SU-DHL-6 (cell line): ENCODE measurements around the gene HOXC4.

ENCODE experiments used
- H2AFZ ChIP-seq: fragments of 200-600 bp; sonication (generic); 2 replicates; pipeline ENCODE4 v1.6.1; 2014; ENCODE audit warnings: low read depth, mild to moderate bottlenecking, moderate library complexity, mixed read lengths, antibody characterized with exemption, low read length; ENCODE audit not compliant: severe bottlenecking
- H3F3A ChIP-seq: fragments of 200-600 bp; shearing (Covaris generic); 2 replicates; pipeline ENCODE4 v1.6.0; 2016; ENCODE audit warnings: antibody characterized with exemption, mild to moderate bottlenecking; ENCODE audit not compliant: insufficient read depth
- H3K27ac ChIP-seq: fragments of 200-600 bp; sonication (generic); 2 replicates; pipeline ENCODE4 v1.5.1; 2016; ENCODE audit warnings: low read depth, mild to moderate bottlenecking, low read length, moderate library complexity, mixed read lengths
- H3K27me3 ChIP-seq: fragments of 200-600 bp; sonication (generic), shearing (Covaris generic); 2 replicates; pipeline ENCODE4 v1.6.0; 2014; ENCODE audit warnings: mild to moderate bottlenecking, low read length
- H3K36me3 ChIP-seq: fragments of 200-600 bp; sonication (generic); 2 replicates; pipeline ENCODE4 v1.6.1; 2014; ENCODE audit warnings: mild to moderate bottlenecking, low read length, mixed read lengths
- H3K4me2 ChIP-seq: fragments of 300-600, 200-600 bp; shearing (Covaris generic), sonication (generic); 2 replicates; pipeline ENCODE4 v1.6.0; 2014; ENCODE audit warnings: low read length, low read depth, mild to moderate bottlenecking; ENCODE audit not compliant: poor library complexity, severe bottlenecking
- H3K4me3 ChIP-seq: fragments of 200-600 bp; sonication (generic); 2 replicates; pipeline ENCODE4 v1.5.1; 2014; ENCODE audit warnings: antibody characterized with exemption, low read length, mild to moderate bottlenecking, mixed read lengths; ENCODE audit not compliant: insufficient read depth, poor library complexity, severe bottlenecking
- H3K79me2 ChIP-seq: fragments of 200-600 bp; sonication (generic); 2 replicates; pipeline ENCODE4 v1.6.1; 2014; ENCODE audit warnings: mild to moderate bottlenecking, low read length, moderate library complexity; ENCODE audit not compliant: insufficient read depth
- H3K9ac ChIP-seq: fragments of 200-600 bp; sonication (generic); 2 replicates; pipeline ENCODE4 v1.7.0; 2014; ENCODE audit warnings: mild to moderate bottlenecking, low read length
- H3K9me2 ChIP-seq: fragments of 200-600 bp; sonication (generic); replicated peaks from 2 replicates; pipeline ENCODE4 v1.6.1; 2014; ENCODE audit warnings: low read length; ENCODE audit not compliant: insufficient read depth
- H3K9me3 ChIP-seq: fragments of 200-600 bp; sonication (generic); 2 replicates; pipeline ENCODE4 v1.6.1; 2014; ENCODE audit warnings: low read length, mixed read lengths; ENCODE audit not compliant: insufficient read depth
- H4K20me1 ChIP-seq: fragments of 200-600 bp; sonication (generic); 2 replicates; pipeline ENCODE4 v1.6.1; 2014; ENCODE audit warnings: low read depth, mild to moderate bottlenecking, antibody characterized with exemption, low read length, moderate library complexity, mixed read lengths
- EZH2phosphoT487 ChIP-seq: fragments of 200-600 bp; sonication (generic), shearing (Covaris generic); conservative IDR thresholded peaks from 2 replicates; pipeline ENCODE4 v1.6.1; 2018; ENCODE audit warnings: mild to moderate bottlenecking, antibody characterized with exemption, low read length, moderate library complexity, mixed read lengths
- TF ChIP-seq, protein P1 (sequence below): fragments of 200-600 bp; sonication (generic); IDR thresholded peaks from one replicate; pipeline ENCODE4 v1.5.1; 2017; ENCODE audit warnings: antibody characterized with exemption, mild to moderate bottlenecking, low read length, moderate library complexity; ENCODE audit not compliant: insufficient read depth, poor library complexity, severe bottlenecking

The HOXC4 gene

DNA sequence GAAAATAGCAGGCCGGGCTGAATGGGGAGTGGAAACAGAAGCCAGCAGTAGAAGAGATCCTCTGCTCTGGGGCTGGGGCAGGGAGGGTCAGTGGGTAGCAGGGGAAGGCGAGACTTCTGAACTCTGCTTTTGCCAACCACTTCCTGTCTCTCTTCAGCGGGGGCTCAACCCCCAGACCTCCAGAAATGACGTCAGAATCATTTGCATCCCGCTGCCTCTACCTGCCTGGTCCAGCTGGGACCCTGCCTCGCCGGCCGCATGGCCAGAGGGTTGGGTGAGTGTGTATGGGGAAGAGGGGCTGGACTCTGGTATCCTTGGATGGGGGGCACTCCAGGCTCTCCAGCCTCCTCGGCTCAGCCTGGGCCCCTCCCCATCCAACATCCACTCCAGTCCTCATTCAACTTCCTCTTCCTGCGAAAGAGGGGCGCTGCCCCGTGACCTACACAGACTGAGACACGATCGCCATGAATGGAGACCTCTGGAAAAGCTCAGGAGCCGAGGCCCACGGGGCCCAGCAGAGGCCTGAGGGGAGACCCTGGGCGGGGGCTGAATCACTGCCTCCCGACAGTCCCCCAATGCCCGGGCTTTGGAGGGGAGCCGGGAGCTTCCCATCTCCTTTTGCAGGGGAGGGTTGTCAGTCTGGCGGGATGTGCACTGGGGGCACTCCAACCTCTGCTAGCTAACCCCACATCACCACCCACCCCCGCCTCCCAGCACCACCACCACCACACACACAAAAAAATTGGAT lies 458 bp upstream of the HOXC4 start:
- peak overlapping the region; percentile 68 for H3K4me2 ChIP-seq
- TF ChIP-seq, protein P1, sequence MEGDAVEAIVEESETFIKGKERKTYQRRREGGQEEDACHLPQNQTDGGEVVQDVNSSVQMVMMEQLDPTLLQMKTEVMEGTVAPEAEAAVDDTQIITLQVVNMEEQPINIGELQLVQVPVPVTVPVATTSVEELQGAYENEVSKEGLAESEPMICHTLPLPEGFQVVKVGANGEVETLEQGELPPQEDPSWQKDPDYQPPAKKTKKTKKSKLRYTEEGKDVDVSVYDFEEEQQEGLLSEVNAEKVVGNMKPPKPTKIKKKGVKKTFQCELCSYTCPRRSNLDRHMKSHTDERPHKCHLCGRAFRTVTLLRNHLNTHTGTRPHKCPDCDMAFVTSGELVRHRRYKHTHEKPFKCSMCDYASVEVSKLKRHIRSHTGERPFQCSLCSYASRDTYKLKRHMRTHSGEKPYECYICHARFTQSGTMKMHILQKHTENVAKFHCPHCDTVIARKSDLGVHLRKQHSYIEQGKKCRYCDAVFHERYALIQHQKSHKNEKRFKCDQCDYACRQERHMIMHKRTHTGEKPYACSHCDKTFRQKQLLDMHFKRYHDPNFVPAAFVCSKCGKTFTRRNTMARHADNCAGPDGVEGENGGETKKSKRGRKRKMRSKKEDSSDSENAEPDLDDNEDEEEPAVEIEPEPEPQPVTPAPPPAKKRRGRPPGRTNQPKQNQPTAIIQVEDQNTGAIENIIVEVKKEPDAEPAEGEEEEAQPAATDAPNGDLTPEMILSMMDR, result no peak
- TF ChIP-seq EZH2phosphoT487, result no peak
- H3K27ac ChIP-seq, result peak overlapping the region; percentile 71
- peak overlapping the region; percentile 60 for H3K4me3 ChIP-seq
- H3K79me2 ChIP-seq, result peaks cover 6% of the 10 kb centered on the region; the same call in 1 of the 2 replicates
- no peaks in the 10 kb centered on the region for H4K20me1 ChIP-seq
- H2AFZ ChIP-seq, result peak overlapping the region; percentile 11
- no peaks in the 10 kb centered on the region for H3F3A ChIP-seq
- H3K9me2 ChIP-seq, result no peaks in the 10 kb centered on the region
- no peaks in the 10 kb centered on the region for H3K36me3 ChIP-seq
- H3K9me3 ChIP-seq, result no peaks in the 10 kb centered on the region
- peak overlapping the region; percentile 76 for H3K9ac ChIP-seq
- no peaks in the 10 kb centered on the region for H3K27me3 ChIP-seq

DNA sequence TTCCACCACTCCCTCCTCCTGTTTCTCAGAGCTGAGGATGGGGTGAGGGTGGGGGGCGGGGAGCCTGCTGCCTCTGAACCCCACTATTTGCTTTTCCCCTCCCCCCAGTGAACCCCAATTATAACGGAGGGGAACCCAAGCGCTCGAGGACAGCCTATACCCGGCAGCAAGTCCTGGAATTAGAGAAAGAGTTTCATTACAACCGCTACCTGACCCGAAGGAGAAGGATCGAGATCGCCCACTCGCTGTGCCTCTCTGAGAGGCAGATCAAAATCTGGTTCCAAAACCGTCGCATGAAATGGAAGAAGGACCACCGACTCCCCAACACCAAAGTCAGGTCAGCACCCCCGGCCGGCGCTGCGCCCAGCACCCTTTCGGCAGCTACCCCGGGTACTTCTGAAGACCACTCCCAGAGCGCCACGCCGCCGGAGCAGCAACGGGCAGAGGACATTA lies 1.1 kb downstream of the HOXC4 start:
- H3K9me3 ChIP-seq, result no peaks in the 10 kb centered on the region
- H3K27me3 ChIP-seq, result no peaks in the 10 kb centered on the region
- H3K9ac ChIP-seq, result peak overlapping the region; percentile 76
- H3K4me2 ChIP-seq, result peak overlapping the region; percentile 68
- H4K20me1 ChIP-seq, result no peaks in the 10 kb centered on the region
- TF ChIP-seq, protein P1, result no peak
- H3K36me3 ChIP-seq, result no peaks in the 10 kb centered on the region
- H3K9me2 ChIP-seq, result no peaks in the 10 kb centered on the region
- H3K79me2 ChIP-seq, result peaks cover 6% of the 10 kb centered on the region; the same call in 1 of the 2 replicates
- H2AFZ ChIP-seq, result no peak overlapping the region
- peak overlapping the region; percentile 60 for H3K4me3 ChIP-seq
- H3K27ac ChIP-seq, result no peak overlapping the region
- H3F3A ChIP-seq, result no peaks in the 10 kb centered on the region

DNA sequence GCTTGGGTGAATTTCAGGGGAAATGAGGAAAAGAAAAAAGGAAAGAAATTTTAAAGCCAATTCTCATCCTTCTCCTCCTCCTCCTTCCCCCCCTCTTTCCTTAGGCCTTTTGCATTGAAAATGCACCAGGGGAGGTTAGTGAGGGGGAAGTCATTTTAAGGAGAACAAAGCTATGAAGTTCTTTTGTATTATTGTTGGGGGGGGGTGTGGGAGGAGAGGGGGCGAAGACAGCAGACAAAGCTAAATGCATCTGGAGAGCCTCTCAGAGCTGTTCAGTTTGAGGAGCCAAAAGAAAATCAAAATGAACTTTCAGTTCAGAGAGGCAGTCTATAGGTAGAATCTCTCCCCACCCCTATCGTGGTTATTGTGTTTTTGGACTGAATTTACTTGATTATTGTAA lies 1.9 kb downstream of the HOXC4 start:
- Histone ChIP-seq H3K9ac (no peak overlapping the region), H3K27me3 (no peaks in the 10 kb centered on the region), H2AFZ (no peak overlapping the region), H3K9me2 (no peaks in the 10 kb centered on the region), H3K9me3 (no peaks in the 10 kb centered on the region), H3F3A (no peaks in the 10 kb centered on the region), H3K27ac (no peak overlapping the region), H3K4me2 (peak overlapping the region; percentile 39), H4K20me1 (no peaks in the 10 kb centered on the region), H3K79me2 (peaks cover 6% of the 10 kb centered on the region; the same call in 1 of the 2 replicates), H3K36me3 (no peaks in the 10 kb centered on the region), H3K4me3 (no peak overlapping the region)
- TF ChIP-seq, protein P1, result no peak
- TF ChIP-seq EZH2phosphoT487, result no peak
